Measurements from ENCODE around the gene ITFG1.

The ITFG1 gene

DNA sequence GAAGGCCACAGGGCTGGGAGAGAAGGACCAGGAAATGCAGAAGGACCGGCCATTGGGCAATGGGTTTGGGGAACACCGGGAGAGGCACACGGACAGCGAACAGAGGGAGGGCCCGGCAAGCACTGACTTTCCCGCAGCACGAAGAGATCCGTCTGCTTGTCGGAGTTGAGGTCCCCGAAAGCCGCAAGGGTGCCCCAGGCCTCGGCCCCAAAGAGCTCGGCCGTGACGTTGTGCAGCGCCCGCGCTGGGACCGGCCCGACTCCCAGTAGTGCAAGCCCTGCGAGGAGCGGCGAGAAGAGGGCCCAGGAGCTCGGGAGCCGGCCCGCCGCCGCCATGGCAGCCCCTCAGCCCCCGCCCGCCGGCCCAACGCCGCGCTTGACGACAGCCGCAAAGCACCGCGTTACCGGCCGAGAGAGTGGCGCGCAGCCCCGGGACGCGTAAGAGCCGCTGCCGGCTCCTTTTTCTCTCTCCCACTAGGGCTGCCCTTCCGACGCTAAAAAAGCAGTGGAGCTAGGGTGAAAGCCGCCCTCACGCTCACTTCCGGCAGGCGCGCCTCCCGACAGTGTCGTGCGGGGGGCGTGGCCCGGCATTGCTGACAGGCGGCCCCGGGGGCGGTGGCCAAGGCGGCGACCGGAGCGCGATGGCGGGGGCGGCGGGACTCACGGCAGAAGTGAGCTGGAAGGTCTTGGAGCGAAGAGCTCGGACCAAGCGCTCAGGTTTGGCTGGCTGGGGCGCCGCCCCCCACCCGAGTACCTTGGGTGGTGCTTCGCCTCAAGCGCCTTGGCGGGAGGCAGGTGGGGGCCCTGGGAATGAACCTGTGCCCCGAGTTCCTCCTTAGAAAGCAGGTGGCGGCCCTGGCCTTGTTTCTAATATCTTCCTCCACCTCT, at the start of gene ITFG1, which contains the start of gene PHKB:
ITFG1 (minus strand) TSS at position 353 of the 887 bp plus-strand sequence; CDS start at position 335, 18 bp downstream.
PHKB (plus strand) TSS at position 621 of the 887 bp plus-strand sequence; CDS start at position 641, 20 bp downstream.
- in situ Hi-C loops (cut with HindIII; ENCODE audit: low sequenced_read_pairs) = no loop called here

DNA sequence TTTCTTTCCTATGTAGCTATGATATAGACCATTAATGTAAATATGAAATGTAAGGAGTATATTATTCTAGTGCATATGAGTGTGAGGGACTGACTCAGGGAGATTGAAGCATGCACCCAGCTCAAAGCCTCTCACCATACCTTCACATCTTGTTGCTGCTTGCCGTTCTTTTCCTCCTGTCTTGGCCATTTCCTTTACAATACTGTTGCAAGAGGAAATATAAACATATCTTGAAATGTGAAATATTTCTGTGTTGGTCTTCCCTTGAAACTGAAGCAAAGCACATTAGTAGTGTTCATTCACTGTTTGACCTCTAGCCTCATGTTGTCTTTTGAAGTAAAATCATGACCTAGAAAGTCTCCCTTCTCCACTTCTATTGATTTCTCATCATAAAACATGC, 46.8 kb upstream of the ITFG1 start:
- in situ Hi-C loops (cut with HindIII; ENCODE audit: low sequenced_read_pairs) = no loop called here

DNA sequence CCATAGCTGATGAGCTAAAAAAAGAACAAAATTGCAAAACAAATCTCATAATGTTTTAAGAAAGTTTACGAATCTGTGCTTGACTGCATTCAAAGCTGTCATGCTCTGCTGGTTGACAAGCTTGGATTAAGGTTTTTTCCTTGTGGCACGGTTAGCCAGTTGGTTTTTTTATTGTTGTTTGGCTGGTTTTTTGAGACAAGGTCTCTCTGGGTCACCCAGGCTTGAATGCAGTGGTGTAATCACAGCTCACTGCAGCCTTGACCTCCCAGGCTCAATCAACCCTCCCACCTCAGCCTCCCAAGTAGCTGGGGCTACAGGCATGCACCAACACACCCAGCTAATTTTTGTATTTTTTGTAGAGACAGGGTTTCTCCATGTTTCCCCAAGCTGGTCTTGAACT, 45.9 kb upstream of the ITFG1 start:
- in situ Hi-C loops (cut with HindIII; ENCODE audit: low sequenced_read_pairs) = no loop called here

DNA sequence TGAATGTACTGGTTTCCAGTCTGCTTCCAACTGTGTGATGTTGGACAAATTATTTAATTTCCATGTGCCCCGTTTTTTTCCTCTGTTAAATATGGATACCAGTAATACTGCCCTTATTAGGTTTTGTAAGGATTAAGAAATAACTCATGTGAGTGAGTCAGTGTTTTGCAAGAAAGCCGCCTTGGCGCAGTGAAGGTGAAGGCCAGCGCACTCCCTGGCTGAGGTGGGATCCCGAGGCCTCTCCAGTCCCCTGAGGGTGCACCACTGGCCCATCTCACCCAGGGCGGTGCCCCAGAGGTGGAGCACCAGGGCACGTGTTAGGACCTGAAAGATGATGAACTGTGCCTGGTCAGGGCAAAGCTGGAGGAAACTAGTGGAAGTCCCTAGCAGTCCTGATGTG, 43.7 kb upstream of the ITFG1 start:
- in situ Hi-C loops (cut with HindIII; ENCODE audit: low sequenced_read_pairs) = no loop called here

DNA sequence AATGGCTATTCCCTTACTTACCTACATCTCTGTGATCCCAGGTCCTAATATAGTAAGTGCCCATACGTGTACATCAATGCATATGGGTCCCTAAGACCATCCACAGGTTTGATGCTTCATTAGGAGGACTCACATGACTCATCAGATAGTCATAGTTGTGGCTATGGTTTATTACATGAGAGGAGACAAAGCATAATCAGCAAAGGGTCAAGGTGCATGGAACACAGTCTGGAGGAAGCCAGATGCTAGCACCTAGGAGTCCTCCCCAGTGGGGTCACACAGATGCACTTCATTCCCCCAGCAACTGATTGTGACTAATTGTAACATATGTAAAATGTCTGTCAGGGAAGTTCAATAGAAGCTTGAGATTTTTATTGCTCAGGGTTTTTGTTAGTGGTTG, 43.1 kb upstream of the ITFG1 start:
- in situ Hi-C loops (cut with HindIII; ENCODE audit: low sequenced_read_pairs) = no loop called here

DNA sequence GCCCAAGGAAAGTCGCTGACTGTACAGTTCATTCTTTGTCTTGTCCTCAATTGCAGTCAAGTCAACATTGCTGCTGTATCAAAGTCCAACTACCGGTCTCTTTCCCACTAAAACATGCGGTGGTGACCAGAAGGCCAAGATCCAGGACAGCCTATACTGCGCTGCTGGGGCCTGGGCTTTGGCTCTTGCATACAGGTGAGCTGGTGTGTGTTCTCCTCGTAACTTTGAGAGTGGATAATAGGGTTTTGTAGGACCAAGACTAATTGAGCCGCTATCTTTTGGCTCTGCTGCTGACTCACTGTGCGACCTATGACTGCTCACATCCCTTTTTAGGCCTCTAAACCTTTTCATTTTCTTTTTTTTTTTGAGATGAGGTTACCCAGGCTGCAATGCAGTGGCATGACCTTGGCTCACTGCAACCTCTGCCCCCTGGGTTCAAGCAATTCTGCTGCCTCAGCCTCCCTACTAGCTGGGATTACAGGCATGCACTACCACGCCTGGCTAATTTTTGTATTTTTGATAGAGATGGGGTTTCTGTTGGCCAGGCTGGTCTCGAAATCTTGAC, 38.9 kb upstream of the ITFG1 start:
- in situ Hi-C loops (cut with HindIII; ENCODE audit: low sequenced_read_pairs) = no loop called here

DNA sequence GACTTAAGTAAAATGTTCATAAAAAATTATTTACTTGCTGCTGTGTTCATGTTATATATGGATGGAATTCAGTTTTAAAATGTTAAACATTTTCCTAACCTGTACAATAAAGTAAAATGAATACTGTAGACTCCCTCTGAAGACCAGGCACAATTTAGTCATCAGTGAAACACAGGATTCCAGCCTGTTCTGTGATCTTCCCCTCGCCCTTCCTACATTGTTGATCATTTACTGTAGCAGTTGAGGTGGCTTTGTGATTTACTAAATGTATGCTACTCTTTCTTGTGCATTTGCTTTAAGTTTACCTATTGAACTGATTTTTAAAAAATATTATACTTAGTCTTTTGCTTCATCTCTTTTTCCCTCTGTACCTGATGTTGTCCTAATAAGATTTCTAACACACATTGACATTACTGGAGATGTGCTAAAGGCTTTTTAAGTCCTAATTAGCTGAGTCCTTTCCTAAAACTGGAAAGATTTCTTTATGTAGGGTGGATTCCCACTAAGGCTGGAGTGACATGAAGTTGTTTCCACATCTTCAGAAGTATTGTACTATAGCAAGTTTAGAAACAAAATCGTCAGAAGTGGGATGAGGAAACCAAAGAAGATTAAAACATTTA, 38.3 kb upstream of the ITFG1 start:
- in situ Hi-C loops (cut with HindIII; ENCODE audit: low sequenced_read_pairs) = no loop called here

DNA sequence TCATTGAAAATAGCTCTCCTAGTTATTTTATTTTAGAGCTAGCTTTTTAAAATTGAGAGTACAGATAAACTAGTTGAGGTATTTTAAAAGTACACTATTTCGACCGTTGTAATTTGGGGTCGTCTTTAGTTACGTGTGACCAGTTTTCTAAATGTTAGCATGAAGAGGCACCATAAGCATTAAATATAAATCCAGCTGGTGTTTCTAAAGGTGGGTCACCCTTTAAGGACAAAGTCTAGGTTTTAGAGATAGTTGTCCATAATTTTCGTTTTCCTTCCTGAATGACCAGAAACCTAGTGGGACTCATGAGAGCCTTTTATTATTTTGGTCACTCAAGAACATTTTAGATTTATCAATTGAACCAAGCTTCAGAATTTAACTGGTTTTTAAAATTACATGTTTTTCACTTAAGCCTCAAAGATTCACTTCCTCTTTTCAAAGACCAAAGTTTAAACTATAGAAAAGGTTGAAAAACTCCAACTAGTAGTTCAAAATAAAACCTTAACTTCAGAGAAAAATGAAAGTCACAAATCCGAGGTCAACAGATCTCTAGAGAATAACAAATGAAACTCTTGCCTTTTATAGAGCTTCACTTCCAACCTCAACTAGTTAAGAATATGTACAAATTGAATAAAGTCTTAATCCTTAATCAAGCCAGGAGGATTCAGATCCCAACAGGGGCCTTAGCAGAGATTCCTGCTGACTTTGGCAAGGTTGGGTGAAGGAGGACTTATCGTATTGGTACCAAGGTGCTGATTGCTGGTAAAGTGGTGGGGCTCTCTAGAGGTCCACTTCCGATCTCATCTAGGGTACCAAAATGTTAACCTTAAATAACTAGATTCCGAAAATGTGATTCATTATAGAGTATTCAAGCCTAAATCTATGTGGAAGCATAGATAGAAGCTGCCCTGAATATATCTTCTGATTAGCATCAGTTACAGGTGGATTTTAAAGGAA, 32.8 kb upstream of the ITFG1 start:
- in situ Hi-C loops (cut with HindIII; ENCODE audit: low sequenced_read_pairs) = no loop called here

DNA sequence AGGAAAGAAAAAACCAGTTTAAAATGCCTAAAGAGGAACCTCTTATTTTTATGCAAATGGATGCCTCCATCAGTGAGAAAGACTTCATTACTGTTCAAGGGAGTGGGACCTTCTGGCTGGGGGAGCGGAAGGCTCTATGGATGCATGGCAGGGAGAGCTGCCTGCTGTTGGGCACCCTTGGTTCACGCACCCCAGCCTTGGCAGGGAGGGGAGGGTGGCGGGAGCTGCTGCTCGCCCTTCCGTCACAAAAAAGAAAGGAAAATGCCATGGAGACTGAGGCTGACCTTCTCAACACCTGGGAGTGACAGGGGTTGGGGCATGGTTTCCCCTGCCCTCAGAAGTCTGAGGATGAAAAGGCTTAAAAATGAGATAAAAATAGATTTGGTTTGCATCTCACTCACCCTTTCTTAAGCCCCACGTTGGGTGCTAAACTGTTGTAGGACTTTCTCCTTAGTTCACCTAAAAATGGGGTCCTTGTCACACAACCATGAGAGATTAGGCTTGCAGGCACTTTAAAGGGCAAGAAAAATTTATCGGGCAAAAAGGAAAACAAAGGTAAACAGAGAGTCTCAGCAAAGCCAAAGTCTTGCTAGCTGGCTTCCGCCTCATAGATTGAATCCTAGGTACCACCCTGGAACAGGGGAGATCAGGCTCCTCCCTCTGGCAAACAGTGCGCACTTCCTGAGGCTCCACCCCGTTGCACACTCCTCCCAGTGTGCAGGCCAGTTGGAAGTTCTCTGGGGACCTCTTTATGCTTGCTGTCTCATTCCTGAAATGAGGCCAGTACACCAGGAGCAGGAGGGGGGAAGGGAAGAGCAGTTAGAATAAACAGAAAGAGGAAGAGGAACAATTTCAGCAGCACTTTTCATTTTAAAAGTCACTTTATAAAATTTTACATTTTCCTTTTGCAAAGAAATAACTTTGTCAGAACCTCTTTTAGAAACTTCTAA, 31.8 kb upstream of the ITFG1 start:
- in situ Hi-C loops (cut with HindIII; ENCODE audit: low sequenced_read_pairs) = no loop called here

DNA sequence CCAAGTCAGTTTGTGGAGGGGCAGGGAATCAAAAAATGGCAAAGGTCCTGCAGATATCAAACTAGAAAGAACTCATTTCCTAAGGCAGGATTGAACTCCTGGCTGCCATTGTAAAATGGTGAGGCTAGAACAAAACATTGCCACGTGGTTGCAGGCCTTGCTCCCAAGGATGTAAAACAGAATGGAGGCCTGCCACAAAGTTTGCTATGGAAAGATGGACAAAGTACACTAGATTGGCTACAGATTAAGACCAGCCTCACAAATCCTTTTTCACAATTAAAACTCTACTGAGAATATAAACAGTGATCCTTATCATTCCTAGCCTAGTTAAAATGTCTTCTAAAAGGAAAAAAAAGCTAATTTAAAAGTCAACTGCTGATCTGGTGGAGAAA, 31.2 kb upstream of the ITFG1 start:
- in situ Hi-C loops (cut with HindIII; ENCODE audit: low sequenced_read_pairs) = no loop called here

DNA sequence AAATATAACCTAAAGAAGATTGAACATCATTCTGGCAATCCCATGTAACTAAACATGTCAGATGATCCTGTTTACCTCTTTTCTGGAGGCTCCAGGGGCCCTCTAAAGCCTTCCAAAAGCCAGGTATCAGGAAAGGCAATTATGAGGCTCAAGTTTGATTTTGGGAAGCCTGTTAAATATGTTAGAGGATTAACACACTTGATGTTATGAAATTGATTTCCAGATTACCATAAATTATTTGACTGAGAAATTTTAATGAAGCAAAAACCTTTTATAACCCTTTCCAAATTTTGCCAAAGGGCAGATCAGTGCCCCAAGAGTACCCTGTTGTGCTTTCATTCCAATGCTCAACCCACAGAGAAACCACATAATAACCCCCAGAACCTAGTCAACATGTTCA, 29.6 kb upstream of the ITFG1 start:
- in situ Hi-C loops (cut with HindIII; ENCODE audit: low sequenced_read_pairs) = no loop called here

DNA sequence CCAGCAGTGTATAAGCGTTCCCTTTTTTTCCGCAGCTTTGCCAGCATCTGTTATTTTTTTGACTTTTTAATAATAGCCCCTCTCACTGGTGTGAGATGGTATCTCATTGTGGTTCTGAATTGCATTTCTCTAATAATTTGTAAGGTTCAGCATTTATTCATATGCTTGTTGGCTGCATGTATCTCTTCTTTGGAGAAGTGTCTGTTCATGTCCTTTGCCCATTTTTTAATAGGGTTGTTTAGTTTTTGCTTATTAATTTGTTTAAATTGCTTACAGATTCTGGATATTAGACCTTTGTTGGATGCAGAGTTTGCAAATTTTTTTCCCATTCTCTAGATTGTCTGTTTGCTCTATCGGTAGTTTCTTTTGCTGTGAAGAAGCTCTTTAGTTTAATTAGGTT, 27.2 kb upstream of the ITFG1 start:
- in situ Hi-C loops (cut with HindIII; ENCODE audit: low sequenced_read_pairs) = no loop called here

DNA sequence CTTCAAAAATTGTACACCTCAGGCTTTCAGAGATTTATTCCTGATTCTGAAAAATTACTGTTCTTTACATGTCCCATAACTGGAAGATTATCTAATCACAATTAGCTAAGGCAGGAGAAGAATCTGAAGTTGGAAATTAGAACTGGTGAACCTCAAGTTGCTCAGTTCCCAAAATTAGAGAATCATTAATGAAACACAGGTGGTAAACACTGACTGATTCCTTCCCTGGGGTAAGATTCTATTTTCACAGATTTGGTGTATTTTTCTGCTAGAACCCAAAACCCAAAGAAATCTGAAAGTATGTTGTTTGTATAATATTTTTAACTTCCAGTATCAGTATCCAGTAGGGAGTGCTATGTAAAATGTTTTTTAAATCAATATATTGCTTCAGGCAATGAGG, 26.0 kb upstream of the ITFG1 start:
- in situ Hi-C loops (cut with HindIII; ENCODE audit: low sequenced_read_pairs) = no loop called here

DNA sequence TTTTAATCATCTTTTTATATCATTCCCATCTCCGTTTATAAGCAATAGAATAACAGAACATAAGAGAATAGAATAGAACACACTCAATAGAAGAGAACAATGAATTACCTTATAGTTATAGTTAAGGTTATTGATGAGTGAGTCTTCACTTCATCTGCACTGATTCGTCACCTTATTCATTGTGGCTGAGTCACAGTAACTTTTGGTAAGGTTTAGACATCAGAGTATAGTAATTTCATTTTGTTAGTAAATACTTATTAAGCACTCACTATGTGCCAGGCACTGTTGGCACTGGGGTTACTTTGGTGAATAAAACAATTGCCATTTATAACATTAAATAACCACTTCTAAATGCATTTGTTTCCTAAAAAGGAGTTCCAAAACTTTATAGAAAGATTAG, 22.8 kb upstream of the ITFG1 start:
- in situ Hi-C loops (cut with HindIII; ENCODE audit: low sequenced_read_pairs) = no loop called here

DNA sequence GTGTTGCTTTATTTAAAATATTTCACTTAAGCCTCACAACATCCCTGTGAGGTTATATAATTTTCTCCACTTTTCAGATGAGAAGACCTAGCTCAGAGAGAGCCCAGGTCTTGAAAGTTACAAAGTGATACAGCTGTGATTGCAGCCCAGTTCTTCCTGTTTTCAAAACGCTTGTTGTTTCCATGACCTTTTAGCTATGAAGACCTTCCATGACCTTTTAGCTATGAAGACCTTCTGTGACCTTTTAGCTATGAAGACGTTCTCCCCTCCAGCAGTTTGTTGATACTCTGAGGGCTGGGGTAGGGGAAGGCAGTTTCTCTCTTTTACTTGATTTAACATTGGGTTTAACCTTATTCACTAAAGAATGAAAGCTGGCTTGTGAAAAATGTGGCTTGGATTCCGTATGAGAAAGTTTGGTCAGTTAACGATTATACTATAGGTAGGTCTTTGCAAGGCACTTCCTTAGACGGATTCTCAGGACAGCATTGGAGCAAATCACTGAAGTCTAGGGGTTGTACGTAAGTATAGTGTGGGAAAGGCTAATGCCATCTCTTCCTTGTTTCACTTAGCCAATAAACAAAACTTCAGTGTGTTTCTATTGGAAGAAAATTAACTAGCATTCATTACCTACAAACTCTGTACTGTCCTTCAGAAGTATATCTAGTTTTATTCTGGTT, 21.0 kb upstream of the ITFG1 start:
- in situ Hi-C loops (cut with HindIII; ENCODE audit: low sequenced_read_pairs) = no loop called here

DNA sequence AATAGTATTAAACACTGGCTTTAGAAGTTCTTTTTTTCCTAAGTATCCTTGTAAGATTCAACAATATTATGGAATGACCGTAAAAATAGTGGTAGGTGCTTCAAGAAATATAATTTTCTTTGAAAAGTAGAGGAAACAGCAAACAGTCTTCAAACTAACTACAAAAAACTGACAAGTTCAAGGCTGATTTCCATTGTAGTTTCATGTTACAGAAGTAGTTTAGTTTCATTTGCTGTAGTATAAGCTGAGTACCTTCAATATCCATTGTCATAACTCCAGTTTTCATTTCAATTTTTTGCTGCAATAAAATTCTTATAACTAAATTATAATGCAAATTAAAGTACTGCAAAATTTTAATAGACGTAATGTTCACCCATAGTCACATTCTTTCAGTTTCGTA, 19.5 kb upstream of the ITFG1 start:
- in situ Hi-C loops (cut with HindIII; ENCODE audit: low sequenced_read_pairs) = no loop called here

DNA sequence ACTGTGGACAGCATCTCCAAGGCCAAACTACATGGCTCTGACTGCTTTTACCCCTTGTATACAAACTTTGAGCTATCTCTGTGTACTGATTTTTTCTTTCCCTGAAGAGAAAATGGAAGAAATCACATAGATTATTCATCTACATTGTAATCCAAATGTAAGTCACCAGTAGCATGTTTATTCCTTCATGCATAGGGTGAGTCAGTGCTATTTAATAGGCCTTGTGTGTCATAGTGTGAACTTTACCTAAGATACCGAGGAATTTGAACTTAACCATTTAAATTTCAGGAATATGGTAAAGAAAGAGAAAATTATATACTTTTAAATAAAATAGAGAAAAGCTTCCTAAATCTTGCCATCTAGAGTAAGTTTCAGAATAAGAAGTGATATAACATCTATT, 16.8 kb upstream of the ITFG1 start:
- in situ Hi-C loops (cut with HindIII; ENCODE audit: low sequenced_read_pairs) = no loop called here

DNA sequence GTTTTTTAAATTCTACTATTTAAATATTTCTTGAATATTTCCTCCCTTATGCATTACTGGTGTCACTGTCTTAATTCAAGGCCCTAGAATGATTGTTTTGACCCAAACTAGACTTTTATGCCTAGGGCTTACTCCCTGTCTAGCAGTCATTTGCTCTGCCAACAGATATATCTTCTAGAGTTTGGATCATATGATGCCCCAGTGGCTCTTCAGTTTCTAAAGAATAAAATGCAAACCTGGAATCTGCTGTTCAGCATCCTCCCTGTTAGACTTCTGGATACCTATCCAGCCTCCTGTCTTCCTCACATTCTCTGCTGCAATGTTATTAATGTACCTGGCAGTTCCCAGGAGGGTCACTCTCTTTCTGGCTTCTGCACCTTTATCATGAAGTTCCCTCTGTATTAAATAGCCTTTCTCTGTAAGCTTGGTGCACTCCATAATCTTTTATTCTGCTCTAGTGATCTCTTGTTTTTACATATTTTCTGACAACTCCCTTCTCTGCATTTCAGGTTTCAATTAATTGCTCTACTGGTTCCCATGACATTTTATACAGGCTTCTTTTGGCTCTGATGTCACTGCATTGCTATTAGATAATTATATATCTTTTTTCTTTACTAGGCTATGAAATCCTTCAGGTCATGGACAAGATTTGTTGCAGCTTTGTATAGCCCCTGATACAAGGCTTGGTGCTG, 15.9 kb upstream of the ITFG1 start:
- in situ Hi-C loops (cut with HindIII; ENCODE audit: low sequenced_read_pairs) = no loop called here

DNA sequence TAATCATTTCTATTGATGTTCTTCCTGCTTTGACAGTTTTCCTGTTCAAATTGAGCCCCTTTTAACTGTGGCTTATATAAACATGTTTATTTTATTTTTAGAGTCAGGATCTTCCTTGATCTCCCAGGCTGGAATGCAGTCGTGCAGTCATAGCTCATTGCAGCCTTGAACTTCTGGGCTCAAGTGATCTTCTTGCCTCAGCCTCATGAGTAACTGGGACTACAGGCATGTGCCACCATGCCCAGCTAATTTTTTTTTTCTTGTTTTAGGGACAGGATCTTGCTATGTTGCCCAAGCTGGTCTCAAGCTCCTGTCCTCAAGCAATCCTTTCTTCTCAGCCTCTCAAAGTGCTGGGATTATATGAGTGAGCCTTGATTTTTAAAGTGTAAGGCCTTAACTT, 14.9 kb upstream of the ITFG1 start:
- in situ Hi-C loops (cut with HindIII; ENCODE audit: low sequenced_read_pairs) = no loop called here
